ENCODE measurements around the gene PPP1R13B.

The PPP1R13B gene

DNA sequence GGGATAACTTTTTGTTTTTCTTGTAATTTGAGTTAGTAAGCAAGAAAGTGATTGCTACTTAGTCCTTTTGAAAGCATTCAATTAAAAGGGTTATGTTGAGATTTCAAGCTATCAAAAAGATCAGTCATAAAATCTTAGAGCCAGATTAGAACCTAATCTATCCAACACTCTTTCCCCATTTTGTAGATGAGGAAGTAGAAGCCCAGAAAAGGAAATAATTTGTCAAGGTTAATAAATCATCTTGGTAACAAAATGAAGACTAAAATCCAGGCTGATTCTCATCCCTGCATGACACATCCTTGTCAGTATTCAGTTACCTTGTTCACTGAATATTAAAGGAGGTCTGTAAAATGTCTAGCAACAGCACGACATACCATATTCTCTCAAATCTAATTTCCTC lies 26.5 kb downstream of the PPP1R13B start:
- H3K27me3 ChIP-seq (ENCODE audit: insufficient read depth, poor library complexity, severe bottlenecking) = peaks cover 13% of the 10 kb centered on the region
- H3K4me3 ChIP-seq (replicated peaks; ENCODE audit: insufficient read depth, low read length) = no peak overlapping the region
- H3K27ac ChIP-seq (replicated peaks) = no peak overlapping the region
- no peak for TF ChIP-seq POLR2AphosphoS5 (IDR thresholded peaks at IDR 0.05; ENCODE audit: low read depth)
- no peak for DNase-seq (ENCODE audit: low read depth in 1 of 2, low spot score in 1 of 2)

GRCh38 chr14:103820382-103820781 lies 27.0 kb downstream of the PPP1R13B start:
- no peak overlapping the region for H3K27ac ChIP-seq (replicated peaks)
- DNase-seq (ENCODE audit: low read depth in 1 of 2, low spot score in 1 of 2) = no peak
- no peak overlapping the region for H3K4me3 ChIP-seq (replicated peaks; ENCODE audit: insufficient read depth, low read length)
- H3K27me3 ChIP-seq (ENCODE audit: insufficient read depth, poor library complexity, severe bottlenecking) = peaks cover 13% of the 10 kb centered on the region
- TF ChIP-seq REST (IDR thresholded peaks at IDR 0.05; ENCODE audit: insufficient replicate concordance, low read depth) = no peak
- no peak for TF ChIP-seq POLR2AphosphoS5 (IDR thresholded peaks at IDR 0.05; ENCODE audit: low read depth)
- no peak for TF ChIP-seq SPI1 (IDR thresholded peaks at IDR 0.05; ENCODE audit: borderline replicate concordance, low read depth)
- TF ChIP-seq GABPA (IDR thresholded peaks at IDR 0.05; ENCODE audit: low read depth) = no peak
- TF ChIP-seq CTCF (IDR thresholded peaks at IDR 0.05; ENCODE audit: insufficient read depth, low read length) = no peak

- H3K27ac ChIP-seq (replicated peaks) = no peak overlapping the region
- H3K27me3 ChIP-seq (ENCODE audit: insufficient read depth, poor library complexity, severe bottlenecking) = peaks cover 13% of the 10 kb centered on the region
- H3K4me3 ChIP-seq (replicated peaks; ENCODE audit: insufficient read depth, low read length) = no peak overlapping the region
- no peak for TF ChIP-seq GABPA (IDR thresholded peaks at IDR 0.05; ENCODE audit: low read depth)
- no peak for TF ChIP-seq REST (IDR thresholded peaks at IDR 0.05; ENCODE audit: insufficient replicate concordance, low read depth)
- no peak for TF ChIP-seq POLR2AphosphoS5 (IDR thresholded peaks at IDR 0.05; ENCODE audit: low read depth)
- no peak for TF ChIP-seq SPI1 (IDR thresholded peaks at IDR 0.05; ENCODE audit: borderline replicate concordance, low read depth)
- no peak for TF ChIP-seq CTCF (IDR thresholded peaks at IDR 0.05; ENCODE audit: insufficient read depth, low read length)
- DNase-seq (ENCODE audit: low read depth in 1 of 2, low spot score in 1 of 2) = no peak
Measured at GRCh38 chr14:103819503-103820307, 27.7 kb downstream of the PPP1R13B start.

GRCh38 chr14:103818870-103819269 lies 28.5 kb downstream of the PPP1R13B start:
- Histone ChIP-seq H3K4me3 (replicated peaks; ENCODE audit: insufficient read depth, low read length) (no peak overlapping the region), H3K27me3 (ENCODE audit: insufficient read depth, poor library complexity, severe bottlenecking) (peaks cover 13% of the 10 kb centered on the region), H3K27ac (replicated peaks) (no peak overlapping the region)
- TF ChIP-seq POLR2AphosphoS5 (IDR thresholded peaks at IDR 0.05; ENCODE audit: low read depth) (no peak), REST (IDR thresholded peaks at IDR 0.05; ENCODE audit: insufficient replicate concordance, low read depth) (no peak)
- no peak for DNase-seq (ENCODE audit: low read depth in 1 of 2, low spot score in 1 of 2)
